Measurements from ENCODE around the gene CDC7.
A peak's percentile ranks its signal among the peaks of the same experiment; 100 is the strongest.
"Not testable (repeated sequence)": the region's sequence is repeated elsewhere in the genome, so short reads cannot be mapped to it uniquely, and the experiment has no call there.

The CDC7 gene

DNA sequence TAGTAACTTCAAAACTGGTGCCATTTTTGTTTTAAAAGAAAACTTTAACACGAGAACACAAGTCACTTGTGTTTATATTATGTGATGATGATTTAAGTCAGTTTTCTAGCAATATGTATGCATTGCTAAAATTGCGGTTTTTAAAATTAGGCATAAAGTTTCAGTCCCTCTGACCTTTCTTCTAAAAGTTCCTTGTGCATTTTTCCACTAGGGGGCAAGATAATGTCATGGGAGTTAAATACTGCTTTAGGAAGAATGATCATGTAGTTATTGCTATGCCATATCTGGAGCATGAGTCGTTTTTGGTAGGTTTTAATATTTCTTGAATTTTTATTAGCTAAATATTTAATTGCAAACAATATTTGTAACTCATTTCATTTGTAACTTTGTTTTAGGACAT, 10.7 kb downstream of the CDC7 start:
- DNase-seq: peak; percentile 25 to 54

DNA sequence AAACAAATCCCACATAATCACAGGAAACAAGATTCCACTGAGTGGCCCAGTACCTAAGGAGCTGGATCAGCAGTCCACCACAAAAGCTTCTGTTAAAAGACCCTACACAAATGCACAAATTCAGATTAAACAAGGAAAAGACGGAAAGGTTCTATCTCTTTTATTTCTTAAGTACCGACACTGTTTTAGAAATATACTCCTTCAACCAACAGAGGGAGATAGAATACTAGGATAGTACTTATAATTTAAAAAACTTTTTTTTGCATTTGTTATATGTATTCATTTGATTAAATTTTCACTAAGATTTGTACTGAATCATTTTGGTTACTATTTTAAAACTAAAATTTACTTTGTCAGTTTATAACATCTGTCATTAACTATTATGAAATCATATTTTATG, 12.5 kb downstream of the CDC7 start:
- no peak for DNase-seq

DNA sequence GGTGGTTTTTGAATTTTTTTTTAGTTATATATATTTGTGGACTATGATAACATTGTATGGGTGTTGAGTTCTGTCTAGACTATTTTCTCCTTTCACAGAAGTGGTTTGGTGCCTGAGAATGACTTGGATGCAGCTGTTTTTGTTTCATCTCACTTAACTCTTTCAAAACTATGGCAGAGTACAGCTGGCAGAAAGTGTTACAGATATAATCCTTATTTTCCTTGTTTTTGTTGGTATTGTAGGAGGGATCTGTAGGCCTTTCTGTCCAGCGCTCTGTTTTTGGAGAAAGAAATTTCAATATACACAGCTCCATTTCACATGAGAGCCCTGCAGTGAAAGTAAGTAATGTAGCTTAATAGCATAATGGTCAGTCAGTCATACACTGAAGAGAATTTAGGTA, 13.1 kb downstream of the CDC7 start:
- no peak for DNase-seq

DNA sequence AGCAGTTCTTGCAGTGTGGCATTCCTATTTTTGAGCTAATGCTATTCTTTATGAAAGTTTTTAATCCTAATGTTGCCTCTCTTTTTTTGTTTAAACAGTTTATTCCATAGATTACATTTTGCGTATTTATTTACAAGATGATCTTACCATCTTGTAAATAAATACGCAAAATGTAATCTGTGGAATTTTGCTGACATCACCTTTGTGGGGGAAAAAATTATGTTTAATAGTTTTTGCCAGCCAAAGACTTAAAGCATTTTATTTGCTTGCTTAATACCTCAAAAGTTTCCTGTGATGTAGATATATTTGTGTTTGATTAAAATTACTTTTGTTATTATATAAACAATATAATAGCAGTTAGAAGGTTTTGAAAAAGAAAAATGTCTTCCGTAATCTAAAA, 15.3 kb downstream of the CDC7 start:
- no peak for DNase-seq

DNA sequence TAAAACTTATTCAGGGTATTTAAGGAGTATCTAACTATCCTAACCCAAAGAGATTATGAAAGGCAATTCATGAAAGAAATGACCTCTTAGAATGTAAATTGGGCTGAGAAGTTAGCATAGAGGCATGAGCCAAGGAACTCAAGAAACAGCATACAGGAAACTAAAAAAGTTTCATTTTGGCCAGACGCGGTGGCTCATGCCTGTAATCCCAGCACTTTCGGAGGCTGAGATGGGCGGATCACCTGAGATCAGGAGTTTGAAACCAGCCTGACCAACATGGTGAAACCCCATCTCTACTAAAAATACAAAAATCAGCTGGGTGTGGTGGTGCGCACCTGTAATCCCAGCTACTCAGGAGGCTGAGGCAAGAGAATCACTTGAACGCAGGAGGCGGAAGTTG, 16.0 kb downstream of the CDC7 start:
- DNase-seq: not testable (repeated sequence)

DNA sequence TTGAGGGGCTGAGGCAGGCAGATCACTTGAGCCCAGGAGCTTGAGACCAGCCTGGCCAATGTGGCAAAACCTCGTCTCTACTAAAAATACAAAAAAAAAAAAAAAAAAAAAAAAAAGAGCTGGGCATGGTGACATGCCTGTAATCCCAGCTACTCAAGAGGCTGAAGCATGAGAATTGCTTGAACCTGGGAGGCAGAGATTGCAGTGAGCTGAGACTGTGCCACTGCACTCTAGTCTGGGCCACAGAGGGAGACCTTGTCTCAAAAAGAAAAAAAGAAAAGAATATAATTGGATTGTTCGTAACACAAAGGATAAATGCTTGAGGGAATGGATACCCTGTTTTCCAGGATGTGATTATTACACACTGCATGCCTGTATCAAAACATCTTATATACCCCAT, 18.5 kb downstream of the CDC7 start:
- not testable (repeated sequence) for DNase-seq

DNA sequence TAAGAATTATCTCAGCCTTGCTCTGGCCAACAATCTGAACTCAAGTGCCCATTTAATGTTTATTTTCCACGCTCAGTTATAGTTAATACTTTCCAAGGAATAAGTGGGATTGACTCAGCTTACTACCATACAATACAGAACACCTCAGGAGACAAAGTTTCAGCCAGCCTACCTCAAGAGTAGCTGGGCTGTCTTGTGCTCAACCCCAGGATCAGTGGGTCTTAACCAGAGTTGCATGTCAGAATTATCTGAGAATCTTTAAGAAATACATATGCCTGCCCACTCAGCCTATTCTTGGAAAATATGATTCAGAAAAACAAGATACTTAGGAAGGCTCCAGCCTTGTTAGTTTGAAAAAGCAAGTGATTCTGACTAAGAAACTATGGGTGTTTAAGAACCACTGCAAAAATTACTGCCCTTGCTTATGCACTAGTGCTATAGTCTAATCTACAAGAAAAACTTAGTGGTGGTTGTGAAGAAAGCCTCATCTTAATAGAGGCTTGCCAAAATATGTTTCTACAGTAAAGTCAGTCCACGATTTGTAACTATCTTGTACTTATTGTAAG, 20.4 kb downstream of the CDC7 start:
- no peak for DNase-seq

DNA sequence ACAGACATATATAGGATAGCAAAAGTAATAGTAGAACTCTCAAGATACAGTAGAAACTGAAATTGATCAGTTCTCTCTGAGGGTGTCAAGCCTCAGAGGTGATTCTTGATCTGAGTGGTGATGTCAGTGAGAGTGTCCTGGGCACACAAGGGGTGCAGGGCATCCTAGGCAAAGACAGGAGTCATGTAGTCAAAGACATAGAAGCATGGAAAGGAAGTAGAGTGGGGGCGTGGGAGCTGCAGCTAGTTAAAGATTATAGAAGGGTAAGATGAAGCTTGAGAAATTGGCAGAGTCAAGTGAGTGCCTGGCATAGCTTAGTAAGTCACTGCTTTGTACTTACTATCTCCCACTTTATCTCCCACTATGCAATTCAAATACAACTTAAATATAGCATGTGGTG, 22.8 kb downstream of the CDC7 start:
- DNase-seq: no peak

DNA sequence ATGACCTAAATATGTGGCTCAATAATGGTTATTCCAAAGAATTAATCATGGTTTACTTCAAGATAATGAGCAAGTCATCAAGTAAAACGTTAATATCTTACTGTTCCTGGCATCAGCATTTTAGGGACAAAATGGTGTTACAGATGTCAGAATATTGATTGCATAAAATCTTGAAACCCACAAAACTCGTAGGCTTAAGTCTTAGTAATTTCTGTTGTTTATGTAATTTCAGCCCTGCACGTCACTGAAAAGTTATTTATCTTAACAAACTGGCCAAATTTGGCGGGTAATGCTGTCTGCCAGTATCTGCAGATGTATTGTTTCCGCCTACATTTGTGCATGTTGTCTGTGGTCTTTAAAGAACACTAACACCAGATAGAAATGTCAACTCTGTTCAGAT, 25.8 kb downstream of the CDC7 start:
- no peak for DNase-seq

DNA sequence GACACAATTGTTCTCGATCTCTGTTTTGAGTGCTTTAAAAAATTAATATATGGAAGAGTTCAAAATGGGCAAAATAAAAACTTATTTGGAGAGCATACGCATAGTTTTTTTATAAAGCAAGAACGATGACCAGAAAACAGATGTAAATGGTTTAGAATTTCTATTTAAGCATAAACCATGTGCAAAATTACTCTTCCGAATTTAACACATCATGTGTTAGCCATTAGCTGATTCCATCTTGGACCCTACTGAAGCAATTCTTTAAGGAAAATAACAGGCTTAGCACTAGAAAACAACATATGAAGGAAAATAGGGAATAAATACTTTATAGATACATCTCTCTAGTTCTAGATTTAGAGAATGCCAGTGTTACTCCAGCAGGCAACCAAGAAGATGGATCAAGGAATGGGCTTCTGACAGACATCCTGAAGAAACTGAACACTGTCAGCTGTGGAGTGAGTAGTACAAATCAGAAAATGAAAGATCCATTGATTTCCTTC, 26.7 kb downstream of the CDC7 start:
- DNase-seq: no peak

DNA sequence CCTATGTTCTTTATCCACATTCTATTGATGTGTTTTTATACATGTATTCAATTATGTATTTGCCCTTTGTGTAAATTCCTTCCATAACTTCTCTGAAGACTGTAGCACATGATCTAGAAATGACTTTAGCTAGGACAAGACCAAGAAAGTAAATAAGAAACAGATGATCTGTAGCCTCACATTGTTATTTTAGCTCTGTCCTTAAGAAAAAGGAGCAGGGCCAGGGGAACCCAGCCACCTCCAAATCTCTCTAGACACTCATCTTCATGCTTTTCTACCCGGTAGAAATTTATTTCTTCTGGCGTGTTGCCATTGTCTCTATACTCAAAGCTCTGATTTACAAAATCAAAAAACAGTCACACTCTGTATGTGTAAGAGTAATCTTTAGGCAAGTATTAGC, 27.1 kb downstream of the CDC7 start:
- DNase-seq: no peak

DNA sequence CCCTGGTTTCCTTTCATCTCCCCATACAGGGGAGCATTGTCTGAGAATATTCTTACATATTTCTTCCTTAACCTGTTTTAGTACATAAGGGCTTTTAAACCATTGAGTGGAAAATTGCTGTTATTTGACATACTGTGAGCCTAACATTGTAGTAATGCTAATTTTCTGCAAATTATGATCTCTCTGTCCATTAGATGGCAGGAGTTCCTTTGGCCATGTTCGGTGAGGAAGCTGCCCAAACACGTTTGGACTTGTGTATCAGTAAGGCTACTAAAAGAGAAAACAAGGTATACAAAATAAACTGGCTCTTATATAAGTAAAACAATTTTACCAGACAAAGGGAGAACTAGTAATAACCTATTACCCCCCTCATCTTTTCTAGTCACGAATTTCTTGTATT, 29.2 kb downstream of the CDC7 start:
- DNase-seq: peak in 1 of 2 experiments; percentile 23

DNA sequence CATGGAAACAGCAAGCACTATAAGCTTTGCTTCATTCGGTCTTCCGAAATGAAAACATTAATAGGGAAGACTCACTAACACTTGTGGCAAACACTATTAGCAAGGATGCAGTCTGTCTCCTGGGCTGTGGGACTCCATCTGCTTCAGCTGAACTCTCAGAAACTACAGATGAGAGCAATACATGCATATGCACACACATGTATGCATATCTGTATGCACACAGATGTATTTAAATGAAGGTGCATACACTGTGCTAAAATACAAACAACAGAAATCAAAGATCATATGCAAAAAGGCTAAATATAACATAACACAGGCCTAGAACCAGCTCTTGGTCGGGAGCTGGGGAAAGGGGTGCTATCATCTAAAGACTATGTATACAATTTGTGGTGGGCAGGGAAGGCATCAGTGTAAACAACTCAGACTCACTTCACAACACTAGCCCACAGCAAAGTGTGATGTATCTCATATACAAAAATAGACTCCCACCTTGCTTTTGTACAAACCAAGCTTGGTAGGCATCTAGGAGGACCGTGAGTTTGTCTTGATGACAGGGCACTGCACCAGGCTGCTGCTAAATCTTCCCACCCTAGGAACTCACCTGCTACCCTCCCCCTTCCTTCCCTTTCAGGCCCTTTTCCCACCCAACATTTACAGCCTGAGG, 32.8 kb downstream of the CDC7 start:
- DNase-seq: no peak

DNA sequence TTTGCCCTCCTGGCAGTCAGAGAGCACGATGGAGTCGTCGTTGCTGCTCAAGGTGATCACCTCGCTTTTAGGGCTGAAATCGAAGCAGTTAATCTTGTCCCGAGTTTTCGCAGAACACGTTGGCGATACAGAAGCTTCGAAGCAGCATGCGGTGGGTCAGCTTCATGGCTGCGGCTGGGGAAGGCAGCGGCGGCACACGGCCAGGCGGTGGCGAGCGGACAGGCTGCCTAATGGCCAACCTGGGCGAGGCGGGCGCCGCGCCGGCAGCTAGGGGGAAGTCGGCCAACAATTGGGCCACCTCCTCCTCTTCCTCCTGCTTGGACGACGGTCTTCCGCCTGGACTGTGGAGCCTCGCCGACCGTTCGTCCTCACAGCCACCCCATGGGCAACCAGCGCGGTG, 34.8 kb downstream of the CDC7 start:
- no peak for DNase-seq

DNA sequence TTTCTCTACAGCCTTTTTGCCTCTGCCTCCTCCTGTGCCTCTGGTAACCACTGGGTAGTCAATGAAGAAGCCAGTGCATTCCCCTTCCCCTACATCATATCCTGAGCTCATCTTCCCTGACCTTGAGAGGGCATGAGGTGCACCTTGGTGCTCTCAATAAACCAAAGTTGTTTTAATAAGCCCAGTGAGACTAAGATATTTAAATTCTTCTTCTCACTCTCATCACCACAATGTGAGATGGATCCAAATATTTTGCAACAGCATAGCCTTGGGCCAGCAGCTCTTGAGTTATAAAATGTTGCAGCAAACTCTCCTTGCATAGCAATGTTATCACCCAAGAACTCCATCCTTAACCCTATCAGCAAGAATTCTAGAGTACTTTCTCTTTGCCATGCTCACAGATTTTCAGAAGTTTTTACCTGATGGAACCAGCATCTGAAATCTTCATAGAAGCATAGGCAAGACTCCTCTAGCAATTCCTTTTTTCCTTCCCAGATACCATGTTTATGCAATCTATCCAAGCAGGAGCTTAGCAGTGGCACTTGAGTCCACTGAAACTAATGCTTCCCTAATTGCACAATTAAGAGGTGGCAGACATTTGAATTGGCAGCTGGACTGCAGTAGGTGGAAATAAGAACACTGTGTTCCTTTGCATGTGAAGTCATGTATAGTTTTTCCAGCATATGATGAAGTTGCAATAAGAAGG, 36.8 kb downstream of the CDC7 start:
- DNase-seq: no peak

DNA sequence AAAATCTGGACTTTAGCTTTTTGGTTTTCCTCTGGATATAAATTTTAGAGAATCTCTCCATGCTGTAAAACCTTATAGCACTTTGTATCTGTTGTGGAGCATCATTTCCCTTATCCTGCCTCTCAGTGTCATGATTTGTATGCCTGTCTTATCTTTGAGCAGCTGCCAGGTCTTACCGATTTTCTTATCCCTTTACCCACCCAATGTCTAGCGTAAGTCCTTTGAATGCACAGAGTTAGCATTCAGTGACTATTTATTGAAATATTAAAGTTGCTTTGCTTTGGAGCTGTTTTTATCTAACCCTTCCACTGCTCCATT, 37.3 kb downstream of the CDC7 start:
- no peak for DNase-seq

DNA sequence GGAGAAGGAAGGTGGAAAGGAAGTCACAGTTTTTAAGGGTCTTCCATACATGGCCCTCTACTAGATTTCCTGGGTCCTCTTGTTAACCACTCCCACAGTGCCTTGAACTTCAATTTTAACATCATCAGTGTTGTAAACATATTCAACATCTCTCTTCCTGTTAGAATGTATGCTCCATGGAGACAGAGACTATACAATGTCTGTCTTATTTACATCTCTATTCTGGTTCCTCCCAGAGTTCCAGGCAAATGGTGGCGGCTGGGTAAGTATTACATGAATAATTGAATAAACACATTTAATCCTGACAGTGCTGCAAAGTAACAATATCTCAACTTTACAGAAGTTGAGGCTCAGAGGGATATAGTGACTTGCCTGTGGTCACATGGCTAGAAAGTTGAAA, 40.3 kb downstream of the CDC7 start:
- DNase-seq: no peak

DNA sequence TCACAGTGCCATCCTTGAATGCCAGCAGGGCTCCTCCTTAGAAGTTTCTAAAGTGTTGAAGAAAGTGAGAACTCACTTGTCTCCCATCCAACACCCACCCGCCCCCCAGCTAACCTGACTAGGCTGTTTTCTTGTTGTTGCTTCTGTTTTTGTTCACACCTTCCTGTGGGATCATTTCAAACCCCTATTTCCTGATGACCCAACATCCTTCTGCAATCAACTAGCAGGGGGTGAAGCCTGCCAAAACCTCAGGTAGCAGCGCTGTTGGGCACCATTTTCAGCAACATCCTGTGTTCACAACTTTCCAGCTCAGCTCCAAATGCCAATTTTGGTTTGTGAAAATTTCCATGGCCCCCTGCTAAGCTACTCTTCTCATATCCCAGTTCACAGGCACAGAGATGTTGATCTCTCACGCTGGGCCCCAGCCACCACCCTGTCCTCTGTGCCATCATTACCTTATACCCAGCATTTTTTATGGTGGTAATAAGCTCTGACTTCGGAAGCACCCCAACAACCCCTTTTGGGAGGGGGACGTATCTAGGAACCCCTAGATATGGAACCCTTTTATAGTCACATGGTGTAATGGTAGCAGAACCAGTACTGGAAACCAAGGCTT, 41.4 kb downstream of the CDC7 start:
- DNase-seq: no peak

DNA sequence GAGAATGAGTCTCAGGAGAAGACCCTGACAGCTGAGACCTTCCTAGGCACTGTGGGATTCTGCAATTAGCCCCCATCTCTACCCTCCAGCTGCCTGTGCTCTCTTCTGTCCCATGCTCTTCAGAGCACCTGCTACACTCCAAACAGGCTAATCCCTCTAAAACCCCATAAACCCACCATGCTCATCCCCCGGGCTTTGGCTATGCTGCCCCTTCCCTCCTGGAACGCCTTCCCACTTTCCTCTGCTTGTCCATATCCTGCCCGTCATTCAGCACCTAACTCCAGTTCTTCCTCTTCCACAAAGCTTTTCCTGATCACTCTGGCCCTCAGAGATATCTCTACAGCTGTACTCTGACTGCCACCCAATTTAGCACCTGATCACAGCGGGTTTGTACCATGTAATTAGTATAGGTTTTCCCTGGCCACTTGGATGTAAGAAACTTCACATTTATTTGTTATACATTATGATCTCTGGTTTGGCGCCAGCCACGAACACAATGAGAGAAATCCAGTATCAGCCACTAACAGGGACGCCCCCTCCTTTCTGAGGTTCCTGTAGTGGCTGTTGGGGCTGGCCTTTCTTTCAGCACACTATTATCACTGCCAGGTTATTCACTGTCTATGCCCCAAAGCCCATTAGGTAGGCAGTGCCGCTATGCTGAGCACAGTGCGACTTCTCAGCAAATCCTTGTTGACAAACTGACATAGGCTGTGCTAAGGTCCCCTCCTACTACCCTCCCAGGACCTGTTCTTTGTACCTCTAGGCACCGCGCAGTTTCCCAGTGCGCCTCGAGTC, 45.1 kb downstream of the CDC7 start:
- no peak for DNase-seq

DNA sequence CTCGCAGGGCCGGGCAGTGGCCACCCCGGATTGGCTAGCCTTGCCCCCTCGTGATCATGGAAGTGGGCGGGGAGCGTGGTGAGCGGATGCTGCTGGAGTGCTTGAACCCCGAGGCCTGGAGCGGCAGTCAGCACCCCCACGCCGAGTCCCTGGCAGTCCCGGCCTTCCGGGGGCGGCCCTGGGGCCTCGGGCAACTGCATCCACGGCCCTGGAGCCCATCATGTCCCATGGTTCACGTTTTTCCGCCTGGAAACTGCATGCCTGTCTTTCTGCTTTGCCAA, 45.6 kb downstream of the CDC7 start:
- DNase-seq: no peak

DNA sequence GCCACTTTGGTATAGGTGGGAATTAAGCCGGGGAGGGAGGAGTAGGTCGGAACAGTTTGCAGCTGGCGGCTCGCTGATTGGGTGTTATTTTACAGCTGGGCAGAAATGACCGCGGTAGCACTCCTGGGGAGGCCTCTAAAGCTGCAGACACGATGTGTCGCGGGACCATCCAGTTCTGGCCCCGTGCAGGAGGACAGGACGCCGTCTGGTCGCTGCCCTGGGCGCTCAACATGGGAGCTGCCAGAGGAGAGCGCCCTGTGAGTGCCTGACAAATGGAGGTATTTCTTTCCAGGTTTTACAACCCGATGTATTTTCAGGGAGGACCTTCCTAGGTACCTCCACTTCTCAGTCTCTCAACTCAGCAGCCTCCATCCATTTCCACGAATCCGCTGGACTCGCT, 46.2 kb downstream of the CDC7 start:
- no peak for DNase-seq

DNA sequence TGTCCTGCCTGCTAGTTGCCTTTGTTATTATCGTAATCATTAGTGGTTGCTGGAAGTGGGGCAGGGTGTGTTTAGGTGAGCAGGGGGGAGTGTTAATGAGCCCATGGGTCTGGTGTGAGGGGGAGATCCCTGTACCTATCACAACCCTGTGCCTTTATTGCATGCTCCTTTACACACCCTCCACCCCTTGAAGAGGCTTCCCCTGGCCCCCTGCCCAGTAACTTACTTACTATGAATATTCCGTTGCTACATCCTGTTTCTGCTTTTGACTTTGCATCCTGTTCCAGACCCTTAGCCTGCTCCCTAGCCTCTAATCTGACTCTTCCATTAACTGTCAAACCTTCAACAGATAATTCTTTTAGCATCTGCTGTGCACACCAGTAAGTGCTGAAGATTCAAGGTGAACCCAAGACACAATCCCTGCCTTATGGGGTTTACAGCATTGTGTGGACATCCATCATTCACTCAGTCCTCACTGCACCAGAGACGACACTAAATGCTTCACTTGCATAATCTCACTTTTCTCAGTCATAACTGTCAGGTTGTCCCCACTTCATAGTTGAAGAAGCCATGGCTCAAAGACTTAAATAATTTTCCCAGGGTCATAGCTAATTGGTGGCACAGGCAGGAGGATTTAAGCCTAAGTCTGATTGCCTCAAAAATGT, 47.9 kb downstream of the CDC7 start:
- no peak for DNase-seq

Data from NCI-H446 (cell line).